Thyroid gland (tissue), 4 donors: ENCODE measurements around the gene SOX13. TPM values are rescaled to one million over a fixed set of nuclear protein-coding genes. Genes with fewer than 3 reads are reported as not detected.

Source experiments
- DNase-seq, 2 donors: peaks; one replicate each; pipeline ENCODE4 v3.0.0-alpha.2; 2019
- H3K27ac ChIP-seq, 3 donors: fragments of 200-600 bp; sonication (generic); 1 replicate in 2 of 3; 2 replicates in 1 of 3; pipeline ENCODE4 v1.5.1; 2016 to 2019; ENCODE audit warnings: mild to moderate bottlenecking in 1 of 3, moderate library complexity in 1 of 3
- H3K27me3 ChIP-seq: fragments of 200-600 bp; sonication (generic); one replicate; pipeline ENCODE4 v1.5.1; 2019
- H3K36me3 ChIP-seq, 2 donors: fragments of 200-600 bp; sonication (generic); one replicate each; pipeline ENCODE4 v1.5.1; 2016 to 2019
- H3K4me1 ChIP-seq, 2 donors: fragments of 200-600 bp; sonication (generic); one replicate each; pipeline ENCODE4 v1.5.1; 2017 to 2019
- H3K4me3 ChIP-seq, 3 donors: fragments of 200-600 bp; sonication (generic); replicated peaks in 1 of 3; 1 replicate in 2 of 3; 2 replicates in 1 of 3; pipeline ENCODE4 v1.5.1; 2016; ENCODE audit warnings: mild to moderate bottlenecking in 1 of 3
- H3K9me3 ChIP-seq: fragments of 200-600 bp; sonication (generic); one replicate; pipeline ENCODE4 v1.5.1; 2017
- CTCF ChIP-seq, 6 experiments: fragments of 200-600 bp in 3 of 6; fragments of 450-650 bp in 3 of 6; sonication (generic) in 3 of 6; IDR thresholded peaks; one replicate each; pipeline ENCODE4 v1.5.1; 2016 to 2019; ENCODE audit warnings: antibody characterized with exemption in 6 of 6, mild to moderate bottlenecking in 2 of 6, inconsistent platforms in 1 of 6, moderate library complexity in 1 of 6
- POLR2A ChIP-seq, 2 donors: fragments of 450-650 bp; IDR thresholded peaks; one replicate each; pipeline ENCODE4 v1.6.1; 2017; ENCODE audit warnings: antibody characterized with exemption in 2 of 2, mild to moderate bottlenecking in 2 of 2, moderate library complexity in 1 of 2
- WGBS, 2 donors: methylation state at CpG; one replicate each; pipeline ENCODE4 v1.1.5; 2017; 5-methylcytosine and 5-hydroxymethylcytosine counted together
- intact Hi-C: fragments of 100-400 bp; cut with DNase I; formaldehyde crosslinking; loops from one replicate; pipeline ENCODE4 v1.15.1; 2023
- total RNA-seq, 4 donors: library from RNA; depleted of rRNA; stranded (reverse); fragments of >200 nt; gene quantifications; one replicate each; pipeline ENCODE4 v1.2.3, GENCODE V29; 2016

Gene SOX13
- total RNA-seq, 4 donors from 2014 or later: 19.4 to 29.3 (median 20.8) TPM

GRCh38 chr1:204147406-204148383 is 74.8 kb downstream of the SOX13 start:
- H3K27me3 ChIP-seq: no peaks in the 10 kb centered on the region
- peaks cover 12 to 19% of the 10 kb centered on the region in 2 donors for H3K4me1 ChIP-seq
- H3K4me3 ChIP-seq: no peak overlapping the region
- intact Hi-C loops: loop anchor here (10.0 kb wide), 1 partner anchor 353 kb away; the partner anchor contains the start of genes ZBED6 and ZC3H11A
- no peaks in the 10 kb centered on the region for H3K36me3 ChIP-seq
- 85 to 91% methylated on average over 13 of the region's 13 CpGs for WGBS, 2 donors
- no peak for DNase-seq
- no peak overlapping the region for H3K27ac ChIP-seq
- H3K9me3 ChIP-seq: no peaks in the 10 kb centered on the region
- no peak for TF ChIP-seq CTCF (IDR thresholded peaks at IDR 0.05)
- no peak for TF ChIP-seq POLR2A (IDR thresholded peaks at IDR 0.05)

GRCh38 chr1:204149107-204149506 is 76.2 kb downstream of the SOX13 start:
- no peak for DNase-seq
- WGBS, 2 donors: 76 to 87% methylated on average over 2 of the region's 2 CpGs
- TF ChIP-seq CTCF (IDR thresholded peaks at IDR 0.05) (no peak), POLR2A (IDR thresholded peaks at IDR 0.05) (no peak)
- Histone ChIP-seq H3K36me3 (no peaks in the 10 kb centered on the region), H3K27ac (no peak overlapping the region), H3K27me3 (no peaks in the 10 kb centered on the region), H3K4me3 (no peak overlapping the region), H3K9me3 (no peaks in the 10 kb centered on the region), H3K4me1 (peaks cover 13 to 20% of the 10 kb centered on the region in 2 donors)
- intact Hi-C loops: loop anchor here (10.0 kb wide), 1 partner anchor 354 kb away; the partner anchor contains the start of genes ZBED6 and ZC3H11A

GRCh38 chr1:204149635-204150565 is 77.0 kb downstream of the SOX13 start:
- peak overlapping the region in 1 of 3 donors; percentile 35 for H3K27ac ChIP-seq
- DNase-seq: peak; percentile 39 to 54
- no peaks in the 10 kb centered on the region for H3K36me3 ChIP-seq
- TF ChIP-seq CTCF (IDR thresholded peaks at IDR 0.05) (no peak), POLR2A (IDR thresholded peaks at IDR 0.05) (no peak)
- no peak overlapping the region for H3K4me3 ChIP-seq
- H3K27me3 ChIP-seq: no peaks in the 10 kb centered on the region
- WGBS, 2 donors: 83 to 92% methylated on average over 6 to 16 of the region's 16 CpGs
- intact Hi-C loops: loop anchor here (10.0 kb wide), 1 partner anchor 355 kb away; the partner anchor contains the start of genes ZBED6 and ZC3H11A
- H3K9me3 ChIP-seq: no peaks in the 10 kb centered on the region
- peaks cover 13 to 20% of the 10 kb centered on the region in 2 donors for H3K4me1 ChIP-seq

- H3K4me1 ChIP-seq: peaks cover 13 to 20% of the 10 kb centered on the region in 2 donors
- intact Hi-C loops: no loop called here
- 23 to 29% methylated on average over 18 to 25 of the region's 33 CpGs for WGBS, 2 donors
- peak overlapping the region; percentile 64 to 91 (median 86) for H3K4me3 ChIP-seq
- no peaks in the 10 kb centered on the region for H3K27me3 ChIP-seq
- peak; percentile 49 for DNase-seq
- TF ChIP-seq POLR2A (IDR thresholded peaks at IDR 0.05) (no peak), CTCF (IDR thresholded peaks at IDR 0.05) (no peak)
- H3K36me3 ChIP-seq: no peaks in the 10 kb centered on the region
- H3K27ac ChIP-seq: peak overlapping the region in 2 of 3 donors; percentile 35 to 54
- no peaks in the 10 kb centered on the region for H3K9me3 ChIP-seq
These were observed 78.0 kb downstream of the SOX13 start for GRCh38 chr1:204150702-204151551.
